Body of pancreas (tissue), 4 donors: Measurements from ENCODE around the gene PRKAA2.

Source experiments
- CTCF ChIP-seq, 7 experiments: fragments of 450-650 bp in 4 of 7; fragments of 200-600 bp in 3 of 7; sonication (generic) in 3 of 7; IDR thresholded peaks; one replicate each; pipeline ENCODE4 v1.5.1; 2016 to 2019; ENCODE audit warnings: antibody characterized with exemption in 7 of 7
- POLR2A ChIP-seq, 3 donors: fragments of 450-650 bp; IDR thresholded peaks; one replicate each; pipeline ENCODE4 v1.6.1; 2016; ENCODE audit warnings: antibody characterized with exemption in 3 of 3, mild to moderate bottlenecking in 2 of 3

GRCh38 chr1:56631901-56632300 lies 13.2 kb upstream of the PRKAA2 start:
- no peak for TF ChIP-seq CTCF (IDR thresholded peaks at IDR 0.05)
- no peak for TF ChIP-seq POLR2A (IDR thresholded peaks at IDR 0.05)
